ENCODE data around the gene TXNRD1.

Gene TXNRD1

GRCh38 chr12:104182144-104182543 lies 33.4 kb upstream of the TXNRD1 start:
- no peak for TF ChIP-seq CTCF (IDR thresholded peaks at IDR 0.05; ENCODE audit: poor library complexity, severe bottlenecking)
- DNase-seq (ENCODE audit: low spot score) (no peak), ATAC-seq (ENCODE audit: low read depth) (no peak)
- Histone ChIP-seq H3K4me3 (ENCODE audit: severe bottlenecking) (no peak overlapping the region), H3K9me3 (ENCODE audit: severe bottlenecking) (no peaks in the 10 kb centered on the region), H3K27me3 (ENCODE audit: insufficient read depth, poor library complexity, severe bottlenecking) (no peaks in the 10 kb centered on the region), H3K36me3 (ENCODE audit: low read depth) (no peaks in the 10 kb centered on the region), H3K27ac (ENCODE audit: poor library complexity, severe bottlenecking) (no peak overlapping the region), H3K4me1 (ENCODE audit: insufficient read depth, poor library complexity, severe bottlenecking) (peaks cover 3% of the 10 kb centered on the region)

- Histone ChIP-seq H3K27ac (ENCODE audit: poor library complexity, severe bottlenecking) (no peak overlapping the region), H3K4me3 (ENCODE audit: severe bottlenecking) (no peak overlapping the region), H3K4me1 (ENCODE audit: insufficient read depth, poor library complexity, severe bottlenecking) (peaks cover 3% of the 10 kb centered on the region), H3K27me3 (ENCODE audit: insufficient read depth, poor library complexity, severe bottlenecking) (no peaks in the 10 kb centered on the region), H3K9me3 (ENCODE audit: severe bottlenecking) (no peaks in the 10 kb centered on the region), H3K36me3 (ENCODE audit: low read depth) (no peaks in the 10 kb centered on the region)
- DNase-seq (ENCODE audit: low spot score) (no peak), ATAC-seq (ENCODE audit: low read depth) (no peak)
- no peak for TF ChIP-seq CTCF (IDR thresholded peaks at IDR 0.05; ENCODE audit: poor library complexity, severe bottlenecking)
These were observed 32.8 kb upstream of the TXNRD1 start for GRCh38 chr12:104182621-104183378.

GRCh38 chr12:104183443-104183842 lies 32.1 kb upstream of the TXNRD1 start:
- no peaks in the 10 kb centered on the region for H3K4me1 ChIP-seq (ENCODE audit: insufficient read depth, poor library complexity, severe bottlenecking)
- H3K36me3 ChIP-seq (ENCODE audit: low read depth) = no peaks in the 10 kb centered on the region
- H3K27me3 ChIP-seq (ENCODE audit: insufficient read depth, poor library complexity, severe bottlenecking) = no peaks in the 10 kb centered on the region
- DNase-seq (ENCODE audit: low spot score) = no peak
- H3K4me3 ChIP-seq (ENCODE audit: severe bottlenecking) = no peak overlapping the region
- no peak for TF ChIP-seq CTCF (IDR thresholded peaks at IDR 0.05; ENCODE audit: poor library complexity, severe bottlenecking)
- no peak overlapping the region for H3K27ac ChIP-seq (ENCODE audit: poor library complexity, severe bottlenecking)
- H3K9me3 ChIP-seq (ENCODE audit: severe bottlenecking) = no peaks in the 10 kb centered on the region
- no peak for ATAC-seq (ENCODE audit: low read depth)

GRCh38 chr12:104187446-104188155 lies 28.0 kb upstream of the TXNRD1 start:
- ATAC-seq (ENCODE audit: low read depth) (no peak), DNase-seq (ENCODE audit: low spot score) (no peak)
- H3K4me3 ChIP-seq (ENCODE audit: severe bottlenecking) = no peak overlapping the region
- H3K9me3 ChIP-seq (ENCODE audit: severe bottlenecking) = no peaks in the 10 kb centered on the region
- H3K27me3 ChIP-seq (ENCODE audit: insufficient read depth, poor library complexity, severe bottlenecking) = no peaks in the 10 kb centered on the region
- no peaks in the 10 kb centered on the region for H3K36me3 ChIP-seq (ENCODE audit: low read depth)
- H3K27ac ChIP-seq (ENCODE audit: poor library complexity, severe bottlenecking) = no peak overlapping the region
- TF ChIP-seq CTCF (IDR thresholded peaks at IDR 0.05; ENCODE audit: poor library complexity, severe bottlenecking) = no peak
- H3K4me1 ChIP-seq (ENCODE audit: insufficient read depth, poor library complexity, severe bottlenecking) = no peaks in the 10 kb centered on the region

- ATAC-seq (ENCODE audit: low read depth) = no peak
- no peak overlapping the region for H3K4me3 ChIP-seq (ENCODE audit: severe bottlenecking)
These were observed 27.0 kb upstream of the TXNRD1 start for GRCh38 chr12:104188534-104188933.

More at GRCh38 chr12:104188534-104188933, 27.0 kb upstream of the TXNRD1 start:
- no peaks in the 10 kb centered on the region for H3K36me3 ChIP-seq (ENCODE audit: low read depth)
- H3K27me3 ChIP-seq (ENCODE audit: insufficient read depth, poor library complexity, severe bottlenecking) = no peaks in the 10 kb centered on the region
- TF ChIP-seq CTCF (IDR thresholded peaks at IDR 0.05; ENCODE audit: poor library complexity, severe bottlenecking) = no peak
- no peak for DNase-seq (ENCODE audit: low spot score)
- no peaks in the 10 kb centered on the region for H3K9me3 ChIP-seq (ENCODE audit: severe bottlenecking)
- no peaks in the 10 kb centered on the region for H3K4me1 ChIP-seq (ENCODE audit: insufficient read depth, poor library complexity, severe bottlenecking)
- H3K27ac ChIP-seq (ENCODE audit: poor library complexity, severe bottlenecking) = no peak overlapping the region
